Measurements from ENCODE around the gene CHD5.

DNA sequence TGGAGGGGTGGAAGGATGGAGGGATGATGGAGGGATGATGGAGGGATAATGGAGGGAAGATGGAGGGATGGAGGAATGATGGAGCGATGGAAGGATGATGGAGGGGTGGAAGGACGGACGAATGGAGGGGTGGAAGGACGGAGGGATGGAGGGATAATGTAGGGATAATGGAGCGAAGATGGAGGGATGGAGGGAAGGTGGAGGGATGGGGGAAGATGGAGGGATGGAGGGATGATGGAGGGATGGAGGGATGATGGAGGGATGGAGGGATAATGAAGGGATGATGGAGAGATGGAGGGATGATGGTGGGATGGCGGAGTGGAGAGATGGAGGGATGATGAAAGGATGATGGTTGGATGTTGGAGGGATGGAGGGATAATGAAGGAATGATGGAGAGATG is 73.1 kb downstream of the CHD5 start:
- TF ChIP-seq, protein P1, sequence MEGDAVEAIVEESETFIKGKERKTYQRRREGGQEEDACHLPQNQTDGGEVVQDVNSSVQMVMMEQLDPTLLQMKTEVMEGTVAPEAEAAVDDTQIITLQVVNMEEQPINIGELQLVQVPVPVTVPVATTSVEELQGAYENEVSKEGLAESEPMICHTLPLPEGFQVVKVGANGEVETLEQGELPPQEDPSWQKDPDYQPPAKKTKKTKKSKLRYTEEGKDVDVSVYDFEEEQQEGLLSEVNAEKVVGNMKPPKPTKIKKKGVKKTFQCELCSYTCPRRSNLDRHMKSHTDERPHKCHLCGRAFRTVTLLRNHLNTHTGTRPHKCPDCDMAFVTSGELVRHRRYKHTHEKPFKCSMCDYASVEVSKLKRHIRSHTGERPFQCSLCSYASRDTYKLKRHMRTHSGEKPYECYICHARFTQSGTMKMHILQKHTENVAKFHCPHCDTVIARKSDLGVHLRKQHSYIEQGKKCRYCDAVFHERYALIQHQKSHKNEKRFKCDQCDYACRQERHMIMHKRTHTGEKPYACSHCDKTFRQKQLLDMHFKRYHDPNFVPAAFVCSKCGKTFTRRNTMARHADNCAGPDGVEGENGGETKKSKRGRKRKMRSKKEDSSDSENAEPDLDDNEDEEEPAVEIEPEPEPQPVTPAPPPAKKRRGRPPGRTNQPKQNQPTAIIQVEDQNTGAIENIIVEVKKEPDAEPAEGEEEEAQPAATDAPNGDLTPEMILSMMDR (IDR thresholded peaks at IDR 0.05) = no peak
- no peak for TF ChIP-seq POLR2AphosphoS5 (IDR thresholded peaks at IDR 0.05; ENCODE audit: low read depth, low read length)
- TF ChIP-seq, protein P2, sequence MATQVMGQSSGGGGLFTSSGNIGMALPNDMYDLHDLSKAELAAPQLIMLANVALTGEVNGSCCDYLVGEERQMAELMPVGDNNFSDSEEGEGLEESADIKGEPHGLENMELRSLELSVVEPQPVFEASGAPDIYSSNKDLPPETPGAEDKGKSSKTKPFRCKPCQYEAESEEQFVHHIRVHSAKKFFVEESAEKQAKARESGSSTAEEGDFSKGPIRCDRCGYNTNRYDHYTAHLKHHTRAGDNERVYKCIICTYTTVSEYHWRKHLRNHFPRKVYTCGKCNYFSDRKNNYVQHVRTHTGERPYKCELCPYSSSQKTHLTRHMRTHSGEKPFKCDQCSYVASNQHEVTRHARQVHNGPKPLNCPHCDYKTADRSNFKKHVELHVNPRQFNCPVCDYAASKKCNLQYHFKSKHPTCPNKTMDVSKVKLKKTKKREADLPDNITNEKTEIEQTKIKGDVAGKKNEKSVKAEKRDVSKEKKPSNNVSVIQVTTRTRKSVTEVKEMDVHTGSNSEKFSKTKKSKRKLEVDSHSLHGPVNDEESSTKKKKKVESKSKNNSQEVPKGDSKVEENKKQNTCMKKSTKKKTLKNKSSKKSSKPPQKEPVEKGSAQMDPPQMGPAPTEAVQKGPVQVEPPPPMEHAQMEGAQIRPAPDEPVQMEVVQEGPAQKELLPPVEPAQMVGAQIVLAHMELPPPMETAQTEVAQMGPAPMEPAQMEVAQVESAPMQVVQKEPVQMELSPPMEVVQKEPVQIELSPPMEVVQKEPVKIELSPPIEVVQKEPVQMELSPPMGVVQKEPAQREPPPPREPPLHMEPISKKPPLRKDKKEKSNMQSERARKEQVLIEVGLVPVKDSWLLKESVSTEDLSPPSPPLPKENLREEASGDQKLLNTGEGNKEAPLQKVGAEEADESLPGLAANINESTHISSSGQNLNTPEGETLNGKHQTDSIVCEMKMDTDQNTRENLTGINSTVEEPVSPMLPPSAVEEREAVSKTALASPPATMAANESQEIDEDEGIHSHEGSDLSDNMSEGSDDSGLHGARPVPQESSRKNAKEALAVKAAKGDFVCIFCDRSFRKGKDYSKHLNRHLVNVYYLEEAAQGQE (IDR thresholded peaks at IDR 0.05; ENCODE audit: insufficient read depth in 1 of 2, low read depth in 2 of 2, low read length in 1 of 2) = no peak
